LNCaP clone FGC (cell line): Measurements from ENCODE around the gene CA10.

Experiments
- DNase-seq: peaks from one replicate; pipeline ENCODE4 v3.0.0-alpha.2; 2011; ENCODE audit warnings: low read depth
- H3K4me3 ChIP-seq: 2 replicates; pipeline ENCODE4 v1.5.1; 2011; ENCODE audit warnings: mild to moderate bottlenecking, low read depth, low read length, control low read depth
- TF ChIP-seq, protein P1 (sequence below): IDR thresholded peaks from 2 replicates; pipeline ENCODE4 v1.5.1; 2012; ENCODE audit warnings: mild to moderate bottlenecking; ENCODE audit not compliant: control insufficient read depth, insufficient read depth; ENCODE audit errors: extremely low read depth

Gene CA10

GRCh38 chr17:52025236-52025635 lies 133.3 kb downstream of the CA10 start:
- DNase-seq, result no peak
- TF ChIP-seq, protein P1, sequence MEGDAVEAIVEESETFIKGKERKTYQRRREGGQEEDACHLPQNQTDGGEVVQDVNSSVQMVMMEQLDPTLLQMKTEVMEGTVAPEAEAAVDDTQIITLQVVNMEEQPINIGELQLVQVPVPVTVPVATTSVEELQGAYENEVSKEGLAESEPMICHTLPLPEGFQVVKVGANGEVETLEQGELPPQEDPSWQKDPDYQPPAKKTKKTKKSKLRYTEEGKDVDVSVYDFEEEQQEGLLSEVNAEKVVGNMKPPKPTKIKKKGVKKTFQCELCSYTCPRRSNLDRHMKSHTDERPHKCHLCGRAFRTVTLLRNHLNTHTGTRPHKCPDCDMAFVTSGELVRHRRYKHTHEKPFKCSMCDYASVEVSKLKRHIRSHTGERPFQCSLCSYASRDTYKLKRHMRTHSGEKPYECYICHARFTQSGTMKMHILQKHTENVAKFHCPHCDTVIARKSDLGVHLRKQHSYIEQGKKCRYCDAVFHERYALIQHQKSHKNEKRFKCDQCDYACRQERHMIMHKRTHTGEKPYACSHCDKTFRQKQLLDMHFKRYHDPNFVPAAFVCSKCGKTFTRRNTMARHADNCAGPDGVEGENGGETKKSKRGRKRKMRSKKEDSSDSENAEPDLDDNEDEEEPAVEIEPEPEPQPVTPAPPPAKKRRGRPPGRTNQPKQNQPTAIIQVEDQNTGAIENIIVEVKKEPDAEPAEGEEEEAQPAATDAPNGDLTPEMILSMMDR, result no peak
- H3K4me3 ChIP-seq, result no peak overlapping the region

GRCh38 chr17:52024300-52024870 lies 134.1 kb downstream of the CA10 start:
- no peak for DNase-seq
- TF ChIP-seq, protein P1, result no peak
- no peak overlapping the region for H3K4me3 ChIP-seq

DNA sequence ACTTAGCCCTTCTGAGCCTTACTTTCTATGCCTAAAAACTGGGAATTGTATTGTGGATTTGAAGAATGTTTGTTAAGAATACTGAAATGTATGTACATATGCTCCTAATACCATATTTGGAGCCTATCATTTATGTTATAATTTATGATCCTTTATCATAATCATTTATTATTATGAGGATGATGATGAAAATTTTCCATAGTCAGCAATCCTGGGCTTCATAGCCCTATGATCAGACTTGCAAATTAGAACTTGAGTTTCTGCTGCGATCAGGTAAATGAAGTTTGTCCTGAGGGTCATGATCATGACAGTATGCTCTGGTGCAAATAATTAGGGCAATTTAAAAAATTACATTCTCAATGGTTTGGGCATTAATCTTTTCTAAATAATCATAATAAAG lies 147.4 kb downstream of the CA10 start:
- TF ChIP-seq, protein P1, result no peak

GRCh38 chr17:51999654-52000053 lies 158.9 kb downstream of the CA10 start:
- DNase-seq, result no peak
- TF ChIP-seq, protein P1, result no peak
- H3K4me3 ChIP-seq, result no peak overlapping the region

More for the DNA sequence above, 147.4 kb downstream of the CA10 start:
- no peak for DNase-seq
- H3K4me3 ChIP-seq, result no peak overlapping the region

DNA sequence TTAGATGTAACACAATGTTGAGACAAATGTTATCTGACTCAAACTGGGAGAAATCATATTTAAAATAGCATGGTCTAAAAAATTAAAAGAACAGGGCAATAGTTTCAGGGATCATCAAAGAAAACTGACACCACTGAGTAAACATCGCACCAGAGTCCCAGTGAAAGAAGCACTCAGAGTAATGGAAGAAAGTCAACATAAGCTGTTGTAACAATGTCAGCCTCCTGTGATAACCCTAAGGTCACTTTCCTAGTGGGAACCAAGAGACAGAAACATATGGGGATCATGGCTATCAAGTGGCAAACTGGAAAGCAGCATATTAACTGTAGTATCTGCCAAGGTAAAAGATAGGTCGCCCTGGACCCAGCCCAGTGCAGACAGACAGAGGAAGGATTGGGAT lies 160.8 kb downstream of the CA10 start:
- no peak overlapping the region for H3K4me3 ChIP-seq
- TF ChIP-seq, protein P1, result no peak
- DNase-seq, result no peak

DNA sequence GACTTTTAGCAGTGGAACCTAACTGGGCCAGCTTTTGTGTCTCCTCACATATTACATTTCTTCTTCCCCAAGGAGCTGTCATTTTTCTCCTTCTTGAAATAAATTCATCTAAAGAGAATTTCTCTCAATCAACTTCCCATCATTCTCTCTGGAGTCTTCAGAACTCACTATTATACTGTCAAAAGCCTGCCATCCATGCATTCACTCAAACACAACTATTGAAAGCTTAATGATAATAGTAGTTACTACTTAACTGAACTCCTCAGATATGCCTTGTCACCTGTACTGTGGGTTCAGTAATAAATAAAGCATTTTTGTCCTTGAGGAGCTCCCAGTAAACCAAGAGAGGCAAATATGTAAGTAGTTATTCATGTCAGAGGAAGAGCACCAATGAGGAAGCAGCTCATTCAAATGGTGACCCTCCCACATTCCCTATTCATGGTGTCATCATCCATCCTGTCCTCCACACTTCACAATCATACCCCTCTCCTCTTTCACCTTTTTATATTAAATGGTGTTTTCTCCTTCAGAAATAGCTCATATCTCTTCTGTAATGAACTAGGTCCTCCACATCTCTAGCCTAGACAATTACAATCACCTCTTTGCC lies 162.6 kb downstream of the CA10 start:
- TF ChIP-seq, protein P1, result no peak
- no peak for DNase-seq
- H3K4me3 ChIP-seq, result no peak overlapping the region
